Measurements from ENCODE around the gene UAP1L1. TPM values are rescaled to one million over a fixed set of nuclear protein-coding genes. Genes with fewer than 3 reads are reported as not detected.

Gene UAP1L1
- total and polyA plus RNA-seq, 2 of the 4 experiments (the other 2 are of a cell fraction): 2.3 to 9.8 TPM

DNA sequence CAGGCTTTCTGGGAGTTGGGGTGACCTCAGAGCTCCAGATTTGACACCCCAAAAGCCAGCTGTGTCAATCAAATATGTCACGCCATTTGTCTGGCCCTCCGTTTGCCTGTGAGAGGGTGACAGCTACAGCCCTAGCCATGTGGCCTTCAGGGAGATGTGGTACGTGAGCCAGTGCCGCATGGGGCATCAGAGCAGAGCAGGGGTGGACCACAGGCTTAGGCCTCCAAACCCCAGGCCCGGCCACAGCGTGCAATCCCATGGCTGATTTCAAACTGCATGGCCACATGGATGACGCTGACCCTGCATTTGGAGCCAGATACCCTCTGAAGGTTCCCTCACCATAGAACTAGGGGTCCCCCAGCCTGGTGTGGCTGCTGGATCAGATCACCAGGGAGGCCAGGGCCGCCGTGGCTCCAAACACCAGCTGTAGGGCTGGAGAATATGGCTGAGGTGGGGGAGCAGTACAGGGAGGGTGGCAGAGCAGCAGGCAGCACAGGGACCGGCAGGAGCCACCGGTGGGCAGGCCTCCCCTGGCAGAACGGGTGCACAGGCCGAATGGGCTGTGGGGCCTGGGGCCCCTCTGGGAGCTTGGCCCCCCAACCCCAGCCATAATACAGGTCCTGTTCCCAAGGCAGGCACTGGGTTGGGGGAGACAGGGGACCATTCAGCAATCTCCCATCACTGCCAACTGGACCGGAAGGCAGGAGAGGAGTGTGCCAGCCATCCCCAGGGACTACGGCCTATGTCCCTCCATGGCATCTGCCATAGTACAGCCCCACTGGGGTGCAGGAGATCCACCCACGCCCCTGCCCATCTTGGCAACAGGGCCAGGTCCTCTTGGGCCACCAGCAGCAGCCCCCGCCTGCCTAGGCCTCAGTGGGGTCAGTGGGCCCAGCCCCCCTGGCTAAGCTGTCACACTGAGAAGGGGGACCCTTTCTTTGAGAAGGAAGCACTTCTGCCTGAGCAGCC is 8.5 kb upstream of the UAP1L1 start (continued):
- TF ChIP-seq, protein P1, sequence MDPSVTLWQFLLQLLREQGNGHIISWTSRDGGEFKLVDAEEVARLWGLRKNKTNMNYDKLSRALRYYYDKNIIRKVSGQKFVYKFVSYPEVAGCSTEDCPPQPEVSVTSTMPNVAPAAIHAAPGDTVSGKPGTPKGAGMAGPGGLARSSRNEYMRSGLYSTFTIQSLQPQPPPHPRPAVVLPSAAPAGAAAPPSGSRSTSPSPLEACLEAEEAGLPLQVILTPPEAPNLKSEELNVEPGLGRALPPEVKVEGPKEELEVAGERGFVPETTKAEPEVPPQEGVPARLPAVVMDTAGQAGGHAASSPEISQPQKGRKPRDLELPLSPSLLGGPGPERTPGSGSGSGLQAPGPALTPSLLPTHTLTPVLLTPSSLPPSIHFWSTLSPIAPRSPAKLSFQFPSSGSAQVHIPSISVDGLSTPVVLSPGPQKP (IDR thresholded peaks at IDR 0.05; ENCODE audit: borderline replicate concordance, low read depth, low read length): no peak
- TF ChIP-seq BHLHE40 (IDR thresholded peaks at IDR 0.05; ENCODE audit: low read depth, low read length): no peak
